Smooth muscle cell (in vitro differentiated cells): ENCODE measurements around the gene DHDDS. TPM values are rescaled to one million over a fixed set of nuclear protein-coding genes. Genes with fewer than 3 reads are reported as not detected.

Experiments used
- DNase-seq: peaks from one replicate; lab custom pipeline; 2025; ENCODE audit not compliant: unreplicated experiment; lab: John Stamatoyannopoulos, UW
- H2AFZ ChIP-seq: fragments of 200-600 bp; sonication (generic); 2 replicates; pipeline ENCODE4 v1.6.0; 2016; ENCODE audit warnings: antibody characterized with exemption, low read depth, mild to moderate bottlenecking
- H3F3A ChIP-seq: fragments of 200-600 bp; sonication (generic); 2 replicates; pipeline ENCODE4 v1.6.0; 2017; ENCODE audit warnings: antibody characterized with exemption, low read depth
- H3K27ac ChIP-seq: fragments of 200-600 bp; sonication (generic); 2 replicates; pipeline ENCODE4 v1.5.1; 2016; ENCODE audit warnings: low read depth, mild to moderate bottlenecking
- H3K27me3 ChIP-seq: fragments of 200-600 bp; sonication (generic); 2 replicates; pipeline ENCODE4 v1.6.1; 2016; ENCODE audit warnings: low read depth, mild to moderate bottlenecking
- H3K36me3 ChIP-seq: fragments of 200-600 bp; sonication (generic); 2 replicates; pipeline ENCODE4 v1.5.1; 2016; ENCODE audit warnings: low read depth
- H3K4me1 ChIP-seq: fragments of 200-600 bp; sonication (generic); 2 replicates; pipeline ENCODE4 v1.5.1; 2016; ENCODE audit warnings: low read depth
- H3K4me2 ChIP-seq: fragments of 200-600 bp; sonication (generic); 2 replicates; pipeline ENCODE4 v1.6.0; 2016; ENCODE audit warnings: mild to moderate bottlenecking
- H3K4me3 ChIP-seq: fragments of 200-600 bp; sonication (generic); 2 replicates; pipeline ENCODE4 v1.5.1; 2016; ENCODE audit warnings: mild to moderate bottlenecking
- H3K79me2 ChIP-seq: fragments of 200-600 bp; sonication (generic); 2 replicates; pipeline ENCODE4 v1.6.0; 2016; ENCODE audit warnings: low read depth, mild to moderate bottlenecking
- H3K9ac ChIP-seq: fragments of 200-600 bp; sonication (generic); 2 replicates; pipeline ENCODE4 v1.6.0; 2016; ENCODE audit warnings: low read depth
- H3K9me3 ChIP-seq: fragments of 200-600 bp; sonication (generic); replicated peaks from 2 replicates; pipeline ENCODE4 v1.5.1; 2016; ENCODE audit warnings: low read depth
- H4K20me1 ChIP-seq: fragments of 200-600 bp; sonication (generic); 2 replicates; pipeline ENCODE4 v1.6.0; 2016; ENCODE audit warnings: low read depth
- WGBS: methylation state at CpG from one replicate; pipeline ENCODE4 v1.1.7; 2016; ENCODE audit warnings: low lambda C conversion rate; 5-methylcytosine and 5-hydroxymethylcytosine counted together
- polyA plus RNA-seq: library from polyadenylated mRNA; unstranded; fragments of >200 nt; fragmentation: Nextera tagmentation; extraction: Ambion mirVana; gene quantifications from 2 replicates; pipeline ENCODE4 v1.2.1, GENCODE V29; 2016
- total RNA-seq: library from RNA; depleted of rRNA; stranded (reverse); fragments of >200 nt; gene quantifications from 2 replicates; pipeline ENCODE4 v1.2.3, GENCODE V29; 2014
- TF ChIP-seq, protein P1 (sequence below): fragments of 200-600 bp; sonication (generic); IDR thresholded peaks from 2 replicates; pipeline ENCODE4 v1.5.1; 2017; ENCODE audit warnings: borderline replicate concordance, mild to moderate bottlenecking, antibody characterized with exemption; ENCODE audit not compliant: insufficient read depth, poor library complexity, severe bottlenecking

The DHDDS gene
- total and polyA plus RNA-seq, 2 experiments from 2014 or later, result 37.5 to 41.5 TPM

DNA sequence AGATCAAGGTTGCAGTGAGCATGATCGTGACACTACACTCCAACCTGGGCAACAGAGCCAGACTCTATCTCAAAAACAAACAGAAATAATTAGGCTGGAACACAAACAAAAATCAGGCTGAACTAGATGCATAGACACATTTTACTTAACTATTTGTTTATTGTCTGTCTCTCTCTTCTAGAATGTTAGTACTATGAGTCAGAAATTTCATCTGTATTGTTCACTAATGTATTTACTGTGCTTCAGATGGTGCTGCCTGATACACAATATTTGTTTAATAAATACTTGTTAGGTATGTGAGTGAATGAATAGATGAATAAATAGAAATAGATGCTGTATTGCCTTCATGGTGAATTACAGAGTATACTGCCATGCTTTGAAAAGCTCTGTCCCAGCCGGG lies 27.5 kb upstream of the DHDDS start:
- no peak for DNase-seq
- WGBS, result 93% methylated on average over 2 of the region's 2 CpGs
- no peaks in the 10 kb centered on the region for H3K36me3 ChIP-seq
- no peak overlapping the region for H3K4me3 ChIP-seq
- H3K27me3 ChIP-seq, result peaks cover 3% of the 10 kb centered on the region
- no peak overlapping the region for H2AFZ ChIP-seq
- no peaks in the 10 kb centered on the region for H3K9me3 ChIP-seq
- H3F3A ChIP-seq, result peaks cover 5% of the 10 kb centered on the region
- TF ChIP-seq, protein P1, sequence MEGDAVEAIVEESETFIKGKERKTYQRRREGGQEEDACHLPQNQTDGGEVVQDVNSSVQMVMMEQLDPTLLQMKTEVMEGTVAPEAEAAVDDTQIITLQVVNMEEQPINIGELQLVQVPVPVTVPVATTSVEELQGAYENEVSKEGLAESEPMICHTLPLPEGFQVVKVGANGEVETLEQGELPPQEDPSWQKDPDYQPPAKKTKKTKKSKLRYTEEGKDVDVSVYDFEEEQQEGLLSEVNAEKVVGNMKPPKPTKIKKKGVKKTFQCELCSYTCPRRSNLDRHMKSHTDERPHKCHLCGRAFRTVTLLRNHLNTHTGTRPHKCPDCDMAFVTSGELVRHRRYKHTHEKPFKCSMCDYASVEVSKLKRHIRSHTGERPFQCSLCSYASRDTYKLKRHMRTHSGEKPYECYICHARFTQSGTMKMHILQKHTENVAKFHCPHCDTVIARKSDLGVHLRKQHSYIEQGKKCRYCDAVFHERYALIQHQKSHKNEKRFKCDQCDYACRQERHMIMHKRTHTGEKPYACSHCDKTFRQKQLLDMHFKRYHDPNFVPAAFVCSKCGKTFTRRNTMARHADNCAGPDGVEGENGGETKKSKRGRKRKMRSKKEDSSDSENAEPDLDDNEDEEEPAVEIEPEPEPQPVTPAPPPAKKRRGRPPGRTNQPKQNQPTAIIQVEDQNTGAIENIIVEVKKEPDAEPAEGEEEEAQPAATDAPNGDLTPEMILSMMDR, result no peak
- no peak overlapping the region for H3K4me2 ChIP-seq
- H4K20me1 ChIP-seq, result no peaks in the 10 kb centered on the region
- no peak overlapping the region for H3K27ac ChIP-seq
- no peak overlapping the region for H3K9ac ChIP-seq
- no peaks in the 10 kb centered on the region for H3K79me2 ChIP-seq
- no peaks in the 10 kb centered on the region for H3K4me1 ChIP-seq

DNA sequence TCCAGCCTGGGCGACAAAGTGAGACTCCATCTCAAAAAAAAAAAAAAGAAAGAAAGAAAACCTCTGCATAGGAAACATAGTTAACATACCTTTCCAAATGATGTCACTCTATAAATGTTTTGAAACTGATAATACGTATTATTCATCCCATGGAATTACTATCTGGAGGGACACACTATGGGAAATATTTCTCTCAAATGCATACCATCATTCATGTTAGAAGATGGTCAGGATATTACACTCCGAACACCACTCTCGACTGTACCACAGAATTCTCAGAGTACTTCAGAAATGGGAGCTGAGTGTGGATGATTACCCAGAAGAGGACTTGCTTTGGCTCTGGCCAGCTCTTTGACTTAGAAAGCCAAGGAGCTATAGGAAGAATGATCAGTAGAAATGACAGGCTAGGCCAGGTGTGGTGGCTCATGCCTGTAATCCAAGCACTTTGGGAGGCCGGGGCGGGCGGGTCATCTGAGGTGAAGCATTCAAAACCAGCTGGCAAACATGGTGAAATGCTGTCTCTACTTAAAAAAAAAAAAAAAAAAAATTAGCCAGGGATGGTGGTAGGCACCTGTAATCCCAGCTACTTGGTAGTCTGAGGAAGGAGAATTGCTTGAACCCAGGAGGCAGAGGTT lies 26.7 kb upstream of the DHDDS start:
- Histone ChIP-seq H3K79me2 (no peaks in the 10 kb centered on the region), H3K9ac (no peak overlapping the region), H2AFZ (no peak overlapping the region), H3K9me3 (no peaks in the 10 kb centered on the region), H3K4me1 (no peaks in the 10 kb centered on the region), H3F3A (peaks cover 5% of the 10 kb centered on the region), H3K4me2 (no peak overlapping the region), H3K27ac (no peak overlapping the region), H3K36me3 (no peaks in the 10 kb centered on the region), H4K20me1 (no peaks in the 10 kb centered on the region), H3K4me3 (no peak overlapping the region), H3K27me3 (peaks cover 11% of the 10 kb centered on the region)
- TF ChIP-seq, protein P1, result no peak
- DNase-seq, result no peak
- 76% methylated on average over 6 of the region's 7 CpGs for WGBS

DNA sequence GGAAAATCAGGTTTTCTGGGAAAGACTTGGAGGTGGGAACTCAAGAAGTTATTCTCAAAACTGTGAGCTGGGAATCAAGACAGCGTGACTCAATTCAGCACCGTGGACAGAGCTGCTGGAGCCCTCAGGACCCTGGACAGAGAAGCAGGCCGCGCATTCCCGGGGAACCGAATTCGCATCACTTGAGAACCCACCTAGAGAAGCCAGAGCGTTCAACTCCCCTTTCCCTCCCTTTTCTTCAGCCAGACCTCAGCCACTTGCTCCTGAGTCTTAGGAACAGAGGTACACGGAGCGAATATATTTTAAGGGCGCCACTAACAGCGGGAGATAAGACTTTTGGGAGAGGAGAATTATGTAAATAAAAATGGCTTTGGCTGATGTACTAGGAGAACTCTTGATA lies 23.5 kb upstream of the DHDDS start:
- Histone ChIP-seq H3K27ac (no peak overlapping the region), H2AFZ (no peak overlapping the region), H3K36me3 (no peaks in the 10 kb centered on the region), H3K79me2 (peaks cover 9% of the 10 kb centered on the region), H3K4me3 (no peak overlapping the region), H3K9me3 (no peaks in the 10 kb centered on the region), H3K27me3 (peaks cover 32% of the 10 kb centered on the region), H3K4me2 (no peak overlapping the region), H3K9ac (no peak overlapping the region), H3F3A (peaks cover 5% of the 10 kb centered on the region), H3K4me1 (peaks cover 3% of the 10 kb centered on the region), H4K20me1 (no peaks in the 10 kb centered on the region)
- WGBS, result 0% methylated on average over 12 of the region's 12 CpGs
- peak; percentile 68 for DNase-seq
- TF ChIP-seq, protein P1, result no peak

DNA sequence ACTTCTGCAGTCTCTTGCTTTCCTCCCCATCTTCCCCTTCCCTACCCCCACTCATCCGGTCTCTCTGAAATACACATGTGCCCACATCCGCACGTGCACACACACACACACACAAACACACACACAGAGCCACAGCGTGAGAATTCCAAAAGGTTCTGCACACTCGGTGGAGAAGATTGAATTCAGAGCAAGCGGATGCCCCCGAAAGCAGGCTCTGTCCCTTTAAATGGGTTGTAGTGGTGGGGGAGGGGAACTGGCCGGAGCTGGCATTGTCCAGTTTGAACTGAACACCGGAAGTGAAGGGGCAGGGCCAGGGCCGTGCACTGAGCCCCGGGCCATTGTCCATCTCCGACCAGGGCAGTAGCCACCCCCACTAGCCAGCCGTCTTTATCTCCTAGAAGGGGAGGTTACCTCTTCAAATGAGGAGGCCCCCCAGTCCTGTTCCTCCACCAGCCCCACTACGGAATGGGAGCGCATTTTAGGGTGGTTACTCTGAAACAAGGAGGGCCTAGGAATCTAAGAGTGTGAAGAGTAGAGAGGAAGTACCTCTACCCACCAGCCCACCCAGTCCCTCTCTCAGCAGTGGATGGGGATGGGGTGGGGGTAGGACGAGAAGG lies 22.8 kb upstream of the DHDDS start:
- Histone ChIP-seq H3F3A (peaks cover 5% of the 10 kb centered on the region), H3K27me3 (peaks cover 32% of the 10 kb centered on the region), H2AFZ (no peak overlapping the region), H3K4me2 (no peak overlapping the region), H3K9me3 (no peaks in the 10 kb centered on the region), H4K20me1 (no peaks in the 10 kb centered on the region), H3K4me3 (no peak overlapping the region), H3K36me3 (no peaks in the 10 kb centered on the region), H3K27ac (no peak overlapping the region), H3K4me1 (peaks cover 6% of the 10 kb centered on the region), H3K9ac (no peak overlapping the region), H3K79me2 (peaks cover 9% of the 10 kb centered on the region)
- WGBS, result 2% methylated on average over 16 of the region's 16 CpGs
- no peak for DNase-seq
- TF ChIP-seq, protein P1, result no peak
